ENCODE data around the gene CCDC134.

The CCDC134 gene

DNA sequence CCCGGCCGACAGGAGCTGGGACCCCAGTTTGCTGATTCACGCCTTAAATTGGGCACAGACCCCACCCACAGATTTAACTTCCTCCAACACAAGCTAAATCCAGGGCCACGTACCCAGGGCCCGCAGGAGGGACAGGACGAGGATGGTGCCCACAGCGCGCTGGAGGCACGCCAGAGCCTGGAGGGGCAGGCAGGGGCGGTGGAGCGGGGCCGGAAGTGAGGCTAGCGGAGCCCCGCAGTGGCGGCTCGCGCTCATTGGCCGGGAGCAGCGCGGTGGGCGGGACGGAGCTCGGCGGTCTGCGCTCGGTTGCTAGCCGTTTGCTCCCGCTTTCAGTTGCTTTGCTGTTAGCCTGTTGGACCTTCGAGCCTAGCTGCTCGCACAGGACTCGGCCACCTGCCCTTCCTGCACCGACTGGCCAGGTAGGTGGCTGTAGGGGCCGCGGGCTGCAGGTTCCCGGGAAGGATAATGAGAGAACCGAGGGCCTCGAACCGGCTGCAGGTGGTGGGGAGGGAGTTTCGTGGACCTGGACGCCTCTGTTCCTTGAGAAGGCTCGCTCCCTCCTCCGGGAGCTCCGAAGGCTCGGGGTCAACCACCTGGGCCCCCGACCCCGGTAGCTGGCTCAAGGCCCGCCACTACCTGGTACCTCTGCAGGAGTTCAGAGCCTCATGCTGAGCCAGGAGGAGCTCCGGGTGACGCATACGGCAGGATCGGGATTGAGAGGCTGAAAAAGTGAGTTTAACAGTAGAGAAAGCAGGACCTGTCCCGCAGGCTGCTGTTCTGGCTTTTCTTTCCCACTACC lies at the start of gene CCDC134:
TSS of gene CCDC134 (plus strand) at position 332 of the 799 bp plus-strand sequence. CDS start 8,212 bp downstream, outside the sequence.
- DNase-seq = peak; percentile 91

DNA sequence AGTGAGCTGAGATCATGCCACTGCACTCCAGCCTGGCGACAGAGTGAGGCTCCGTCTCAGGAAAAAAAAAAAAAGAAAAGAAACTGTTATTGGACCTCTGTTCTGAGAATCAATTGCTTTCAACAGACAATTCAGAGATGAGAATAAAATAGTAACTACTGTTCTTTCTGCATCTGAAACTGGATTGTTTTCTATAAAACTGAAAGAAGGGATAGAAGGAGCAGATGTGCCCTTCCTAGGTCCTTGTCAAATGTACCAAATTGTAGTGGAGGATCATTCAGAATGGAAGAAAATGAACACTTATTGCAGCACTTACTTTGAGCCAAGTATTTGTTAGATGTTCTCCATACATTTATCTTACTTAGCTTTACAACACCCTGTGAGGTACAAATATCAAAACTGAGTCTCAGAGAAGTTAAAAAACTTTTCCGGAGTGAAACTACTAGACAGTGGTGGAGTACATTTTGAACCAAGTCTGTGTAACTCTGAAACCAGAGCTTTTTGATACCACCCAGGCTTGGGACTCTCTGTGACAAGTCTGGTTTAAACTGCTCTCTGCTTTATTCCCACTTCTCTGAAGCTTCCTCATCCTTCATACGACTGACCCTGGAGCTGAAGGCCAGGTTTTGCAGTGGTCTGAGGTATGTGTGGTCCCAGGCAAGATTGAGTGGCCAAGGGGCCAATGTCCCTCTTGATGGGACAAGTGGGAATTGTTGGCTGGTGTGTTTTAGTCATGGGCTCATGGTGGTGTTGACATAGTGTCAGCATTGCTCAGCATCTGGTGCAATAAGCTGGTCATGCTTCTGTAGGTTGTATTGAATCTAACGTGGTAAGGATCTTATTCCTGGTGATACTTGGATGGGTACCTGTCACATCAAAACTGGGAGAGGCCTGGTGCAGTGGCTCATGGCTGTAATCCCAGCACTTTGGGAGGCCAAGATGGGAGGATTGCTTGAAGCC lies 48.2 kb upstream of the CCDC134 start:
- DNase-seq = no peak

DNA sequence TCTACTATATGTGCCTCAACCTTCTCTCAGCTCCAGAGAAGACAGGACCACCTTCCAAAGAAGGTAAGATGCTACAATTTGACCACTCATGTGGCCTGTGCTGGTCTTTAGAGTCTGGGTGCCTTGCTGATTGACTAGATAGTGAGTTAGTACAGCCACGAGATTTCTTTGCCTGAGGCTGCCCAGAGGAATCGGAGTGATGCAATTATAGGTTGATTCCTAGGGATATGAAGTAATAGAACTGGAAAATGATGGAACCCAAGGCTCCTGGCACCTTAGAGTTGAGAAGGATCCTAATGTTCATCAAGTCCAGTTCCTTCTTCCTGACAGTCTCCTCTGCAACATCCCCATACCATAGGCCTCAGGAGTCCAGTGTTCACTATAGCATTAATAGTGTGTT lies 46.5 kb upstream of the CCDC134 start:
- no peak for DNase-seq

DNA sequence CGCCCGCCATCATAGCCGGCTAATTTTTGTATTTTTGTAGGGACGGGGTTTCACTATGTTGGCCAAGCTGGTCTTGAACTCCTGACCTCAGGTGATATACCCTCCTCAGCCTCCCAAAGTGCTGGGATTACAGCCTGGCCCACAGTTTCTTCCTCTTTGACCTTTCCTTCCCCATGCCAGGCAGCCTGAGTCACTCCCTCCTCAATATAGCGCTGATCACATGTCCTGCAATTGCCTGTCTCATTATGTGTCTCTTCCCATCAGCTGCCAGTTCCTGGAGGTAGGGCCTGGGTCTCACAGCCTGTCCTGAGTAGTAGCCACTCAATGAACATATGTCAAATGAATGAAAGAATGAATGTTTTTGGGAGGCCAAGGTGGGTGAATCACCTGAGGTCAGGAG lies 43.0 kb upstream of the CCDC134 start:
- no peak for DNase-seq

DNA sequence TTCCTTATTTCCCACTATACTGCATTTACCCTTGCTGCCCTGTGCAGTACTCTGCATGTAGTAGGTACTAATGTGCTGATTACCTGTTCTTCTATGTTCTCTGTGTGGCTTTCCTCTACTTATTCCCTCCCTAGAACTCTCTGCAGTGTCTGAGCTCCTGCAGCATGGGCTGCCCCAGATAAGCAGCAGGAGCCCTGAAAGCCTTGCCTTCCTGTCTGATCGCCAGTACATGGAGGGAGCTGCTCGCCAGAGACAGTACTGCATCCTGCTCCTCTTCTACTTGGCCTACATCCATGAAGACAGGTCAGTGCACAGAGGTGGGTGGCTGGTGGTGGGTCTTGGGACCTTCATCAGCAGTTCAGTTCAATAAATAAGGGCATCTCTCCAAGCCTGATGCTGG lies 42.2 kb upstream of the CCDC134 start:
- DNase-seq = no peak

DNA sequence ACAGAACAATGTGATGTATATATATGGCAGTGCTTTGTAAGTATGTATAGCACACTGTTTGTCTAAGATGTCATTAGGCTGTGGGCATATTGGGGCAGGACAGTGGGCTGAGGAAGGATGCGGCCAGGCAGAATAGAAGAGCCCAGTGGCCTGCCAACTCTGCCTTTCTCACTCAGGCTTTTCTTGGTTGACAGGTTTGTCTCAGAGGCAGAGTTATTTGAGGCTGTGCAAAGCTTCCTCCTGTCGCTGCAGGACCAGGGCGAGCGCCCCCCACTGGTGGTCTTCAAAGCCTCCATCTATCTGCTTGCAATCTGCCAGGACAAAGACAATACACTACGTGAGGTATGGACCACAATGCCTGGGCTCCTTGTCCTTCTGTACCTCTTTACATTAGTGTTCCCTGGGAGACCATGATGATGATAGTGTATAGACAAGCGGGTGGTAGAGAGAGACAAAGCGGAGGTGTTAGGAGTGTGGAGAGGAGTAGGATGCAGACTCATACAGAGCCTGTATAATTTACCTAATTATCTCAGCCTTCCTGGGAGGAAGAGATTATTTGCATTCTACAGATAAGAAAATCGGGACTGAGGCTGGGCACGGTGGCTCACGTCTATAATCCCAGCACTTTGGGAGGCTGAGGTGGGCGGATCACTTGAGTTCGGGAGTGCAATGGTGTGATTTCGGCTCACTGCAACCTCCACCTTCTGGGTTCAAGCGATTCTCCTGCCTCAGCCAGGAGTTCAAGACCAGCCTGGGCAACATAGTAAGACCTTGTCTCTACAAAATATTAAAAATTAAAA lies 37.3 kb upstream of the CCDC134 start:
- DNase-seq = peak; percentile 42

DNA sequence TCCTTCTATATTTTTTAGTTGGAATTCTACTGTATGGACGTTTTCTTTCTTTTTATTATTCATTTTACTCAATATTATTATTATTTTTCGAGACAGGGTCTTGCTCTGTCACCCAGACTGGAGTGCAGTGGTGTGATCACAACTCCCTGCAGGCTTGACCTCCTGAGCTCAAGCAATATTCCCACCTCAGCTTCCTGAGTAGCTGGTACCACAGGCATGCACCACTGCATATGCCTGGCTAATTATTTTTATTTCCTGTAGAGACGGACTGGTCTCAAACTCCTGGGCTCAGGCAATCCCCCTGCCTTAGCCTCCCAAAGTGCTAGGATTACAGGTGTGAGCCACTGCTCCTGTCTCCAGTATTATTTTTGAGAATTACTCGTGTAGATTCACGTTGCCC lies 34.0 kb upstream of the CCDC134 start:
- no peak for DNase-seq

DNA sequence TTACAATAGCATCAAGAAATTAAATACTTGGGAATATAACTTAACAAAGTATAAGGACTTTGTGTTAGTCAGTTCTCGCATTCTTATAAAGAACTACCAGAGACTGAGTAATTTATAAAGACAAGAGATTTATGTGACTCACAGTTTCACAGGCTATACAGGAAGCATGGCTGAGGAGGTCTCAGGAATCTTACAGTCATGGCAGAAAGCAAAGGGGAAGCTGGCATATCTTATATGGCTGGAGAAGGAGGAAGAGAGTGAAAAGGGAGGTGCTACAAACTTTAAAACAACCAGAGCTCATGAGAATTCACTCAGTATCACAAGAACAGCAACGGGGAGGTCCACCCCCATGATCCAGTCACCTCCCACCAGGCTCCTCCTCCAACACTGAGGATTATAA lies 32.0 kb upstream of the CCDC134 start:
- DNase-seq = no peak

DNA sequence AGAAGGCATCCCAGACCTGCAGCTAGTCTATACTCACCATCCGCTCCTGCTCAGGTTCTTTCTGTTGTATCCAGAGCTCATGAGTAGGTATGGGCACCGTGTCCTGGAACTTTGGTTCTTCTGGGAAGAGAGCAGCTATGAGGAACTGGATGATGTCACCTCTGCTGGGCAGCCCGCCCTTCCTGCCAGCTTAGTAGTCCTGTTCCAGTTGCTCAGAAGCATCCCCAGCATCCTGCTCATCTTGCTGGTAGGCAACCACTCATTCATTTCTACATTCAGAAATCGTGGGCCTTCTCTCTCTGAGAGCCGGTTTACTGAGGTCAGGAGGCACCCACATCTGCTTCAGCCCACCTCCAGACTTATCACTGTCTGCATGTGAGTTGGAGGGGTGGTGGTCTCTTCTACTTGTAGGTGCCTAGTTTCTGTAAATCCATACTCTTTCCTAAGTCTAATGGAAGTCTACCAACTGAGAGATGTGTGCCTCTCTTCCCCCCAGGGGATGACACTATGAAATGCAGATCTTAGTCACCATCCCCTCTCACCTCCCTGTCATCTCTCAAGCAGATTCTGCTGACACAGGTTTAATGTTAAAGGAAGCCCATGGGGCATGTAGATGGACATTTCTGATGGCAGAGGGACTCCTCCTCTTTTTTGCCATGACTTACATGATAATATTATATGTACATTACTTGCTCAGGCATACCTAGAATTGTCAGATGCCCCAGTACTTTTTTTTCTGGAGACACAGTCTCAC lies 29.6 kb upstream of the CCDC134 start:
- DNase-seq = no peak

DNA sequence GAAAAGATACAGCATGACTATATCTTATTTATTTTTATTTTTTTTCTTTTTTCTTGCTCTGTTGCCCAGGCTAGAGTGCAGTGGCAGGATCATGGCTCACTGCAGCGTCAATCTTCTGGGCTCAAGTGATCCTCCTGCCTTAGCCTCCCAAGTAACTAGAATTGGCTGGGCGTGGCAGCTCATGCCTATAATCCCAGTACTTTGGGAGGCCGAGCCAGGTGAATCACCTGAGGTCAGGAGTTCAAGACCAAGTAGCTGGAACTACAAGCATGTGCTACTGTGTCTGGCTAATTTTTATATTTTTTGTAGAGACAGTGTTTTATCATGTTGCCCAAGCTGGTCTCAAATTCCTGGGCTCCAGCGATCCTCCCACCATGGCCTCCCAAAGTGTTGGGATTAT lies 28.3 kb upstream of the CCDC134 start:
- DNase-seq = no peak

DNA sequence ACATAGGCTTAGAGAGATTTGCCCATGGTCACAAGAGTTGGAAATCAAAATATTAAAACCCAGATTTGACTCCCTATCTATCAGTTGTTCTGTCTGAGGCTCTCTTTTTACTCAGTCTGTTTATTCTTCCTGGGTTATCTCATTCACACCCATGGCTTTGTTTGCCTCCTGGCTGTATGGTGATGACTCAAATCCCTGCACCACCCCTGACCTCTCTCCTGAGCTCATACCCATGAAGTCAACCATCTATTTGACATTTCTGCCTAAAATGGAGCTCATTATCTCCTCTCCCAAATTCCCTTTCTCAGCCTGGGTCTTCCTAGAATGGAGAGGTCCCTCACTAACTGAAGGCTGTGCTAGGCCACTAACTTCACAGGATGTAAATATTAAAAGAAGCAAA lies 27.8 kb upstream of the CCDC134 start:
- DNase-seq = no peak

DNA sequence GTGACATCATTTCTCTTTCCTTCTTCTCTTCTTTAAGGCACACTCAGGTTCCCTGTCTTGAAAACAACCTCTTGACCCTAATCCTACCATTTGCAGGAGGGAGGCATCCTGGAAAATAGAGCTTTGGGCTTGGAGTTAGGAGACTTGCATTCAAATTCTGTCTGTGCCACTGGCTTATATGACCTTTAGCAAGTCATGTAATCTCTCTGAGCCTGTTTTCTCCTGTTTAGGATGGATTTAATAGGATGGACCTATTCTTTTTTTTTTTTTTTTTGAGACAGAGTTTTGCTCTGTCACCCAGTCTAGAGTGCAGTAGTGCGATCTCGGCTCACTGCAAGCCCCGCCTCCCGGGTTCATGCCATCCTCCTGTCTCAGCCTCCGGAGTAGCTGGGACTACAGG lies 25.1 kb upstream of the CCDC134 start:
- DNase-seq = no peak

DNA sequence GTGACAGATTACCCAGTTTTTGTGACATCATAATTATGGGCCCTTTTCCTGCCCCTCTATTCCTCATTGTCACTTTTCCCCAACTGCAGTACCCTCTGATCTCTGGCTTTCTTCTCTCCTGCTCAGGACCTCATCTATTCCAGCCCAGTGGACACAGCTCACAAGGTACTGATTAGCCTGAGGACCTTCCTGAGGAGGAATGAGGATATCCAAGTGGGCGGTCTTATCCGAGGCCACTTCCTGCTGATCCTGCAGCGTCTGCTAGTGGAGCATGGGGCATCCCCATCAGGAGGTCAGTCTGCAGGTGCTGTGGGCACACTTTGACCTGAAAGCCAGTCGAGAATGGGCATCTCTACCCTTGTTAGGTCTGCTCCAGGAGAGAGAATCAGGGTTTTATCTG lies 24.5 kb upstream of the CCDC134 start:
- DNase-seq = no peak

DNA sequence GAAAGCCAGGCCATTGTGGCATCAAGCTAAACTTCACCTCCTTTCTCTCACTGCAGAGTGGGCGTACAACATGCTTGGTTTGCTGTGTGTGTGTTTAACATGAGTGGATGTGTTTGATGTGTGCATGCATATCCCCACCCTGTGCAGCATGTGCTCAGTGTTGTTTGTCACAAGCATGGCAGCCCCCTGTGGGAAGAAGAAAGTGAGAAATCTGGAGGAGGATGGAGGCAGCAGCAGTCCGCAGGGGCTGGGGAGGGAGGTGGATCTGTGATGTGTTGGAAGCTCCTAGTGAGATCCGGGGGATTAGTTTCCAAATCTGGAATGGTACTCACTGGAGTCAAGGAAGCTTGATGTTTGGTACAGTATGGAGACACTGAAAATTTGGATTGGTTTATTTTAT lies 24.1 kb upstream of the CCDC134 start:
- DNase-seq = no peak

DNA sequence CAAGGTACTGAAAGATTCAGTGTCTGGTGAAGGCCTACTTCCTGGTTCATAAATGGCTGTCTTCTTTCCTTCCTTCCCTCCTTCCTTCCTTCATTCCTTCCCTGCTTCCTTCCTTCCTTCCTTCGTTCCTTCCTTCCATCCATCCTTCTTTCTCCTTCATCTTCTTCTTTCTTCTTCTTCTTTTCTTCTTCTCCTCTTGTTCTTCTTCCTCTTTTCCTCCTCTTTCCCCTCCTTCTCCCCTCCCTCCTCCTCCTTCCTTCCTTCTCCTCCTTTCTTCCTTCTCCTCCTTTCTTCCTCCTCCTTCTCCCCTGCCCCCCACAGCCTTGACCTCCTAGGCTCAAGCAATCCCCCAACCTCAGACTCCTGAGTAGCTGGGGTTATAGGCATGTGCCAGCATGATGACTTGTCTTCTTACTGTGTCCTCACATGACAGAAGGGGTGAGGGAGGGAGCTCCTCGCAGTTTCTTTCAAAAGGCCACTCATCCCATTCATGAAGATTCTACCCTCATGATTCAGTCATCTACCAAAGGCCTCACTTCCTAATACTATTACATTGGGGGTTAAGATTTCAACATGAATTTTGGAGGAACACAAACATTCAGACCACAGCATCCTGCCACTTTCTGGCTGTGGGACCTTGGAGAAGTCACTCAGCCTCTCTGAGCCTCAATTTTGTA lies 22.6 kb upstream of the CCDC134 start:
- no peak for DNase-seq

DNA sequence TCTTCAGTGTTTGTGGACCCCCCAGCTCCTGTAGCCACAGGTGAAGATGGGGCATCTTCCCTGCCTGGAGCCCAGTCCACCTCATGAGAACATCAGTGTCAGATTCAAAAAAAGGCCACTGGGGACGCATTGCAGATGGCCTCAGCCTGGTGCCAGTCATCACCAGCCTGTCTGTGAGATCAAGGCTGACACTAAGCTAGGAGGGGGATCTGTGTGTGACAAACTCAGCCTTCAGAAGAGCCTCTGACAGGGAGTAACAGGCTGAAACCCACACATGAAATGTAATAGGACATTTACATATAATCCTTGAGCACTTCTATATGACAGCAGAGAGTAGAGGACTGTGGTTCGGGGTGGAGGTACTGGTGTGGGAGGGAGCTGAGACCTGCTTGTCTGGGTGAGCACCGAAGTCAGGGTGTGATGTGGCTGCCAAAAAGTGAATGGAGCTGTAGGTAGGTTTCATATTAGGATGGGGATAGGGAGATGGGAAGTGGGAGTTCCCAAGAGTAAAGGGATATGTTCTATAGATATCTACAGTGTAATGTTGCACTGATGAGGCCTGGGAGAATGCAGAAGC lies 20.5 kb upstream of the CCDC134 start:
- no peak for DNase-seq

DNA sequence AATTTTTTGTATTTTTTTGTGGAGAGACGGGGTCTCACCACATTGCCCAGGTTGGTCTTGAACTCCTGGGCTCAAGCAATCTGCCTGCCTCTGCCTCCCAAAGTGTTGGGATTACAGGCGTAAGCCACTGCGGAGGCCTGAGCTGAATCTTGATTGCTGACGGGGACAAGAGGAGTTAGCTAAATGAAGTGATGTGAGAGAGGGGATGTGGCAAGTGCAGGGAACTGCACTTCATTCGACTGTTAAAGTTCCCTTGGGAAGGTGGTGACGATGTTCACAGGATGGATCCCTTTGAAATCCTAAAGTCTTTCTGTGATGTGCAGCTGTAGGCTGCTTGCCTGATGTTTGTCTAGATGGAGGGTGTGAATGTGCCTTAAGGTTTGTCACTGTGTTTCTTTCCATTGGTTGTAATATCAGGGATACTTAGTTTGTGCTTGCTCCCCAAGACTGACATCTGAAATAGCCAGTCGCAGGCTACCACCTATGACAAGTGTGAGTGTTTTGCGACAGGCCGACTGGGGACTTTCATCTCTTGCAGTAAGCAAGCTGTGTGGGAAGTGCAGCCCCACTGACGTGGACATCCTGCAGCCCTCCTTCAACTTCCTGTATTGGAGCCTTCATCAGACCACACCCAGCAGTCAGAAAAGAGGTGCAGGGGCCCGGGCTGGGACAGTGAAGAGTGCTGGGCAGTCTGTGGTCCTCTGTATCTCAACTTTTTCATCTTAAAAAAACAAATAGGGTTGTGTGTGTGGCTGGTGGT lies 19.6 kb upstream of the CCDC134 start:
- DNase-seq = peak; percentile 63

DNA sequence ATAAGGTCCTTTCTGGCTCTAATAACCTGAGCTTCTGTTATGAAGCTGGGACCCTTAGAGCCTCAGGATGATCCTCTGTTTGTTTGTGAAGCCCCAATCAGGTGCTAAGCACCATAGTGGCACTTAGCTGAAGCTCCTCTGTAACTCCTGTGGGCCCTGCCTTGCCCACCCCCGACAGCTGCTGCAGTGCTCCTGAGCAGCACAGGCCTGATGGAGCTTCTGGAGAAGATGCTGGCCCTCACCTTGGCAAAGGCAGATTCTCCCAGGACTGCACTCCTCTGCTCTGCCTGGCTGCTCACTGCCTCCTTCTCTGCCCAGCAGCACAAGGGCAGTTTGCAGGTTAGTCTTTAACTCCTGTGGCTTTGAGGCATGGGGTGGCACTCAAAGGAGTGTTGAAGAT lies 19.0 kb upstream of the CCDC134 start:
- no peak for DNase-seq

DNA sequence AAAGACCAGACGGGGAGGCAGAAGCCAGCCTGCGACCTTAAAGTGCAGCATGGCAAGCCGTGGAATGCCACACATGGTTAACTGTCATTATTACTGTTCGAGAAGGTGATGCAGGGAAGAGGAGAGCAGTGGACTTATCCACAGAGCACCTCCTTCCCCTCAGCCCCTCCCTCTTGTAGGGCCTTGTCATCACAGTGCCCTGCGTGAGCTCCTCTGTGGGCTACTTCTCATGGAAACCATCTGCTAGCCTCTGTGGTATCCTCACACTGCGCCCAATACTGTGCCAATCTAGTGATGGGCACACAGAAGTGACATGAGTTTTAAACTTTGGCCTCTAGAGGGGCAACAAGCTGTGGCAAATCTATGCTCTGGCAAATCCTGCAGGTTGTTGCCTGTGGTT lies 18.2 kb upstream of the CCDC134 start:
- DNase-seq = no peak

DNA sequence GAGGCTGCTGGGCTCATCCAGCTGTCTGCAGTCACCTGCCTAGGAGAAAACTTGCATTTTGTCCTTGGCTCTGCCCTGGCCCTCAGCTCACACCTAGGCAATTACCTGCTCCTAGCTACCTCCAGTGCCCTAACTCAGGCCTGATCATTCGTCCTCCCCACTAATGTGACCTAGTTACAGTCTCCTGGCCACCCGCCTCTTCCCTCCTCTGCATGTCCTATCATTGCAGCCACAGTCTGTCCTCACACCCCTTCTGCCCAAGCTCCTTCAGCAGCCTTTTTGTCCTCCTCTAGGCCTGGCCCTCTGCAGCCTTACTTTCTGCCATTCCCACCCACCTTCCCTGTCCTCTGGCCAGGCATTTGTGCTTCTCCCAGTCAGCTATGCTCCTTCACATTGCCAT lies 17.7 kb upstream of the CCDC134 start:
- DNase-seq = no peak

DNA sequence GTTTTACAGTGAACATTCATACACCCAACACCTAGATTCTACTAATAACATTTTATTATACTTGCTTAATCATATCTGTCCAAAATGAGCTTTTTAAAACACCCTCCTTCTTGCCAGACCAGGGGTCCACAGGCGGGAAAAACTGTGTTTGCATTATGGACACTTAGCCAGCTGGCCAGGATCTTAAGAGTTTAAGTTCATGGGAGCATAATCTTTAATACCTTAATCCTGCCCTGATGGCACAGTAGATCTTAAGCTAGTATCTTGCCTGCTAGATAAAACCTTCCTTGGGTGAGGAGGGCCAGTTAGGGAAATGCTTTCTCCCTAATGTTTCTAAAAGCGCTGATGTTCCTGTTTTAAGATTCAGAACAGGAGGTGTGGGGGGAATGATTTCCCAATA lies 13.1 kb upstream of the CCDC134 start:
- DNase-seq = no peak

Data from hematopoietic multipotent progenitor cell treated with erythropoietin and hydrocortisone succinate and interleukin-3 and kit ligand, for 8 days (in vitro differentiated cells).